KOPT-K1 (cell line): ENCODE measurements around the gene ADGRL2.

ENCODE experiments used
- H3K27ac ChIP-seq: fragments of 200-600 bp; sonication (generic); 2 replicates; pipeline ENCODE4 v1.5.1; 2016; ENCODE audit warnings: antibody characterized with exemption, mild to moderate bottlenecking, low read depth, low read length; ENCODE audit not compliant: poor library complexity, severe bottlenecking
- H3K36me3 ChIP-seq: fragments of 200-600 bp; sonication (generic); 2 replicates; pipeline ENCODE4 v1.5.1; 2017; ENCODE audit warnings: antibody characterized with exemption, mild to moderate bottlenecking, low read length, moderate library complexity; ENCODE audit not compliant: insufficient read depth
- H3K9me3 ChIP-seq: fragments of 200-600 bp; sonication (generic); 2 replicates; pipeline ENCODE4 v1.5.1; 2017; ENCODE audit warnings: antibody characterized with exemption, low read length, mild to moderate bottlenecking; ENCODE audit not compliant: insufficient read depth, poor library complexity, severe bottlenecking

ADGRL2 gene

DNA sequence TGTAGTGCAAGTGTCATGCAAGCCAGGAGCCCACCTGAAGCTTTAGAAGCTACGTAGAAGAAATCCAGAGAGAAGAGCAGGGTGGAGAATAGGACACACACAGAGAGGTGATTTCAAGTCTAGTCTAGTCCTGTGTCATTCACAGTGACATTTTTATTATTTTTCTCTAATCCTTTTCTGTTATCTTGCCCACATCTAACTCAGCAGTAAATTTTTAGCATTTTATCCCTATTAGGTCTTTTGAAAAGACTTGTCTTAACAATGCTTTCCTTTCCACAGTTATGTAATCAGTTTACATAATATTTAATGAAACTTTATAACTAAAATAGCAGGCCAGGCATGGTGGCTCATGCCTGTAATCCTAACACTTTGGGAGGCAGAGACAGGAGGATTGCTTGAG, 198.6 kb downstream of the ADGRL2 start:
- H3K9me3 ChIP-seq = no peaks in the 10 kb centered on the region
- H3K27ac ChIP-seq = no peak overlapping the region
- no peaks in the 10 kb centered on the region for H3K36me3 ChIP-seq

DNA sequence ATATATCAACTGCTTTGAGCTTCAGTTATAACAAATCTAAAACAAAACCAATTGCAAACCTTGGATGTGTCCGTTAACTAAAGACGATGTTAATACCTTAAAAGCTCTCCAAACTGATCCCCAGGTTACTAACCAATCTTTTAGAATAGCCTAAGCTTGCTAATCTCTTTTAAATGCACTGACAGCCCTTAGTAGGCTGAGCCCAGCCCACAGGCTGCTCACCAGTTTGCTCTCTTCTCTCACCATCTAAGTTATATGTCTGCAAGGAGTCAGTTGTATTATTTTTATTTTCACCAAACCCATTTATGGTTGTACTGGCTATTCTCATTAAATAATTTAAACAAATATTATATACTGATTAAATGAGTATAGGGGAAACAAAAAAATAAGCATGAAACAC, 199.5 kb downstream of the ADGRL2 start:
- no peaks in the 10 kb centered on the region for H3K9me3 ChIP-seq
- H3K27ac ChIP-seq = no peak overlapping the region
- H3K36me3 ChIP-seq = no peaks in the 10 kb centered on the region

DNA sequence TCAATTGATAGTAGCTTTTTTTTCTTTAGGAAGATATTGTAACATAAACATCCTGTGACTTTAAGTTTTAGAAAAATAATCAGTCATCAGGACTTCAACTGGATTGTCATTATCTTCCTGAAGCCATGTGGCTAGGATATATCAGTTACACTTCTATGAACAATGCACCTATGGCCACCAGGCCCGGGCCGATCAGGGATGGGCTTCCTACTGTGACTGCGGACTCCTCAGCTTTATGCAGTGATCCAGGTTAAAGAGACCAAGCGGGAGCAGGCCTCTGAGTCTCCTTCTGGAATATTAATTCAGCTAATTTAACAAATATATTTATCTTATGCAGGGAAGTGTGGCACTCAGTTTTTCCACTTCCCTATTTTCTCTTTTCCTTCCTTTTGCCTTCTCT, 200.6 kb downstream of the ADGRL2 start:
- Histone ChIP-seq H3K27ac (no peak overlapping the region), H3K9me3 (no peaks in the 10 kb centered on the region), H3K36me3 (no peaks in the 10 kb centered on the region)

DNA sequence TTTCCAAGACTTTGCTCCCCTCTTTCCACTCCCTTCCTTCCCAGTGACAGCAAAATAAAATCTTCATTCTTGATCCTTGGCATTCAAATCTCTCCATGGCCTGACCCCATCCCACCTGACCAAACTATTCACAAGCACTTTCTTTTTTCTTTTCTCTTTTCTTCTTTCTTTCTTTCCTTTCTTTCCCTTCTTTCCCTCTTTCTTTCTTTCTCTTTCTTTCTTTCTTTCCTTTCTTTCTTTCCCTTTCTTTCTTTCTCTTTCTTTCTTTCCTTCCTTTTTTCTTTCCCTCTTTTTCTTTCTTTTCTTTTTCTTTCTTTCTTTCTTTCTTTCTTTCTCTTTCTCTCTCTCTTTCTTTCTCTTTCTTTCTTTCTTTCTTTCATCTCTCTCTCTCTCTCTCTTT, 207.1 kb downstream of the ADGRL2 start:
- Histone ChIP-seq H3K27ac (no peak overlapping the region), H3K9me3 (no peaks in the 10 kb centered on the region), H3K36me3 (no peaks in the 10 kb centered on the region)

DNA sequence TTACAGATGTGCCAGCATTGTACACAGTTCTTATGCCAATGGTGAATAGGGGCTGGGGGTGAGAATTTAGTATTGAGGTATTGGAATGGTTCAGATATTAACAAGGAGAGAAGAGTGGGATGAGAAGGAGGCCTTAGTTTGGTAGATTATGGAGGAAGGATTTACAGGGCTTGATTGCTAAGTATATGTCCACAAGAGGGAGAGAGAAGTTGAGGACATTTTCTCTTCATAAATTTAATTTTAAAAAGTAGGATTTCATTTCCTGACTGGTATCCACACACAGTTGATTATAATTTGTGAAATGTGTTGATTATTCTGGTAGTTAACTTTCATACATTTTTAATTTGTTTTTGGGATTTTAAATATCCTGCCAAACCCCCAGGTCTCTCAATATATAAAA, 213.0 kb downstream of the ADGRL2 start:
- Histone ChIP-seq H3K27ac (no peak overlapping the region), H3K36me3 (no peaks in the 10 kb centered on the region), H3K9me3 (no peaks in the 10 kb centered on the region)

DNA sequence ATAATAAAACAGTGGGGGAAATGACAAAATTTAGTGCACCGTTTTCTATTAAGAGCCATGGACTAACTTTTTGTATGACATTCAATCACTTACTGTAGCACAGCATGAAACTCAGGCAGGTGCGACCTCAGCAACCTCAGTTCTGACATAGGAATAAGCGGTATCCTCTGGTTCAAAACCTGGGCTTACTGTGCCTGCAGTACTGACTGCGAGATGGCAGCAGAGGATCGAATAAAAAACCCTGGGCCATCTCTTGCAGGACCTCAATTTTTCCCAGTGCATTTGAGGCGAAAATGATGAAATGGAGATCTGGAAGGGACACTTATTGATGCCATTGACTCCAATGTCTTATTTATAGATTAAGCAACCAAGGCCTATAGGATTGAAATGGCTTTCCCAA, 214.7 kb downstream of the ADGRL2 start:
- Histone ChIP-seq H3K36me3 (no peaks in the 10 kb centered on the region), H3K9me3 (no peaks in the 10 kb centered on the region), H3K27ac (no peak overlapping the region)

DNA sequence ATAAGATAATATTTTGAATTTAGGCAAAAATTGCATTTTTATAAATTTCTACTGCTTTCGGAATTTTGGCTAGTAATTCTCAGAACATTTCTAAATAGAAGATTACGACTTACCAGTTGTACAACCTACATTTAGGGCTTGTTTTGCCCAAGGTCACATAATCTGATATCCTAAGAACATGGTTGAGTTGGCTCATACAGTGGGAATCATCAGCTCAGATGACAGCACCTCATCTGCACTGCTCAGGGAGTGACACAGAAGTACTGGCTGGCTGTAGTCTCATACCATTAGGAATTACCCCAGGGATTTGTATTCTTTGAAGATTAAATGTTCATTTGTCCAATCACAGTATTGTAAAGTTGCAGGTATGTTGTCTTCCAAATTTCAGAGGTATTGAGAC, 217.6 kb downstream of the ADGRL2 start:
- Histone ChIP-seq H3K9me3 (no peaks in the 10 kb centered on the region), H3K27ac (no peak overlapping the region), H3K36me3 (no peaks in the 10 kb centered on the region)

DNA sequence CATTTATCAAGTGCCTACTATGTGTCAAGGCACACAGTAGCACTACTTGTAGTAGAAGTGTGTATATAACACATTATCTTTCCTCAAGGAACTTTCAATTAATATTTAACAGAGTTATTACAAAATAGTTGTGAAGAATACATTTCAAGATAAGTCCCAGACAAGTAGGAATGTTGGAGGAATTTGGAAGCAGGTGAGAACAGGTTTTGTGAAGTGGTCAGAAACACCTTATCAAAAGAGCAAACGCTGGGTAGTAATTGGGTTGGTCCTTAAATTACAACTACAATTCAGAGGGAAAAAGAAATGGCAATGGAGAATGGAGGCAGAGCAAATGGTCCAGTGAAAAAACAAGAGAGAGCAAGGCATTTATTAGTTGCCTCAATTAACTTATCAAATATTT, 218.8 kb downstream of the ADGRL2 start:
- Histone ChIP-seq H3K27ac (no peak overlapping the region), H3K9me3 (no peaks in the 10 kb centered on the region), H3K36me3 (no peaks in the 10 kb centered on the region)

DNA sequence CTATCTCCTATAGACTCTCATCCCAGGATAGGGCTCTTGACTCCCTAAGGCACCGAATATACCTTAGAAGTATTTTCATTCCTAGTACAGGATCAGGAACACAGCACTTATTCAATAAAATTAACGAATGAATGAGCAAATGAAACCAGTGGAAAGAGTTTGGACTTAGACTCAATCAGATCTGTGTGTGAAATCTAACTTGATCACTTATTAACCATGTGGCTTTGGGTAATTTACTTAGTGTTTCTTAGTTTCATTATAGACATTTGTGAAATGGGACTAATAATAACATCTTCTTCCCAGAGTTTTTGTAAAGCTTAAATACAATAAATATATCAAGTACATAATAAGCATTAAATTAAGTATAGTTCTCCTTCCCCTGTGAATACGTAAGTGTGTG, 230.1 kb downstream of the ADGRL2 start:
- no peaks in the 10 kb centered on the region for H3K9me3 ChIP-seq
- no peak overlapping the region for H3K27ac ChIP-seq
- H3K36me3 ChIP-seq = no peaks in the 10 kb centered on the region

DNA sequence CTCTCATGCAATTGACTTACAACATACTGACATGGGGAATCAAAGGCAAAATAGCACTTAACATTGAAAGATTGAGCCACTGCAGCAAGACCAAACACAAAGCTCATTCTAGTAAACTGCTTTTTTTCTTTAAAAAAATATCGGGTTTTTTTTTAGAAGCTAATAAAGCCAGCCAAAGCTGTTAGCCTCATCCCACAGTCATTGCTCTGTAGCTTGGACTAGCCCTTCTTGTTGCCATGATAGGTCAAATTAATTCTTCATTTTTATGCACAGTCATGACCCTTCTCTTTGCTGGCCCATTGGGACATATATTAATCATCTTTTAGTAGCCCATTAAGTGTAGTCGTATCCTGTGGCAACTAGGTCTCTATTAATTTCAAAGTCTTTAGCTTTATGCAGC, 231.3 kb downstream of the ADGRL2 start:
- Histone ChIP-seq H3K9me3 (no peaks in the 10 kb centered on the region), H3K36me3 (no peaks in the 10 kb centered on the region), H3K27ac (no peak overlapping the region)

DNA sequence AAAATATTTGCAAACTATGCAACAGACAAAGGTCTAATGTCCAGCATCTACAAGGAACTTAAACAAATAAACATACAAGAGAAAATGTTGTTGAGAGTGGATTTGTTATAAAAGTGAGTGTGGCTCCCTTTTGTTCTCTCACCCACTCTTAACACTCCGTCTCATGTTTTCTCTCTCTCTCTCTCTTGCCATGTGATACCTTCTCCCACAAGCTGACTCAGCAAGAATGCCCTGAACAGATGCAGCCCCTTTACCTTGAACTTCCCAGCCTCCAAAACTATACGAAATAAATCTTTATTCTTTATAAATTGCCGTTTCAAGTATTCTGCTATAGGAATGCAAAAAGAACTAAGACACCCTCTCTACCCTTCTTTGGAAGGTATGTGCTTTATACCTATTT, 234.1 kb downstream of the ADGRL2 start:
- Histone ChIP-seq H3K36me3 (no peaks in the 10 kb centered on the region), H3K27ac (no peak overlapping the region), H3K9me3 (no peaks in the 10 kb centered on the region)
